ENCODE results near the gene ASCL4.
"Not testable (repeated sequence)": the region's sequence is repeated elsewhere in the genome, so short reads cannot be mapped to it uniquely, and the experiment has no call there.

Gene ASCL4

DNA sequence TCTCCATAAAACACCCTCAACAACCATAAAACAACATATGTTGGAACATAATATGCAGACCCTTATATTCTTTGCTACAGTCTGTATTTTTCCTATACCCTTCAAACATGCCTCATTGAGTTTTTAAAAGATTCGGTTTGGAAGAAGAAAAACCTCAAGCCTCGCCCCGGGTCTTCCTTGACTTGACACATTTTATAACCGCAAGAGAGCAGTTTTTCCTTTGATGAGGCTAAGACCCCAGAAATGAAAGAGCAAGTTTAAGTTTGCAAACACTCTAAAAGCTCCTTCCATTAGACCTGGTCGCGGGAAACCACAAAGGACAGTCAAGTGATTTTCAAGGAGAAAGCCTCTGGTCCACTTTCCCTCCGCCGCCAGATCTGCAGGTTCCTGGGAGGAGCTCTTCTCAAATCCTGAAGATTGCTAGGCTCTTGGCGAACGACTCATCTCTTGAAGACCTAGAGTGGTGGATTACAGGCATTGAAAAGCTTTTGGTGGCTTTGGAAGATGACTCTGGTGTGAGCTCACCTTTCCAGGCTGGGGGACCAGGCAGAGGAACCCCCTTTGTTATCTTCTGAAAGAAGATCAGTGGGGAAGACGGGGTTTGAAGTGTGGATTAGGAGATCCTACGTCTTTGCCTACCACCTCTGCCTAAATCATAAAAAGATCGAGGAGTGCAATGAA, at the start of gene ASCL4:
Gene ASCL4, plus strand, starts transcription at position 356 of the 681 bp plus-strand sequence. CDS start 515 bp downstream, outside the sequence.
- H3K4me3 ChIP-seq (ENCODE audit: low read depth, low read length), result no peak within 1 kb of the TSS
- TF ChIP-seq, protein P1, sequence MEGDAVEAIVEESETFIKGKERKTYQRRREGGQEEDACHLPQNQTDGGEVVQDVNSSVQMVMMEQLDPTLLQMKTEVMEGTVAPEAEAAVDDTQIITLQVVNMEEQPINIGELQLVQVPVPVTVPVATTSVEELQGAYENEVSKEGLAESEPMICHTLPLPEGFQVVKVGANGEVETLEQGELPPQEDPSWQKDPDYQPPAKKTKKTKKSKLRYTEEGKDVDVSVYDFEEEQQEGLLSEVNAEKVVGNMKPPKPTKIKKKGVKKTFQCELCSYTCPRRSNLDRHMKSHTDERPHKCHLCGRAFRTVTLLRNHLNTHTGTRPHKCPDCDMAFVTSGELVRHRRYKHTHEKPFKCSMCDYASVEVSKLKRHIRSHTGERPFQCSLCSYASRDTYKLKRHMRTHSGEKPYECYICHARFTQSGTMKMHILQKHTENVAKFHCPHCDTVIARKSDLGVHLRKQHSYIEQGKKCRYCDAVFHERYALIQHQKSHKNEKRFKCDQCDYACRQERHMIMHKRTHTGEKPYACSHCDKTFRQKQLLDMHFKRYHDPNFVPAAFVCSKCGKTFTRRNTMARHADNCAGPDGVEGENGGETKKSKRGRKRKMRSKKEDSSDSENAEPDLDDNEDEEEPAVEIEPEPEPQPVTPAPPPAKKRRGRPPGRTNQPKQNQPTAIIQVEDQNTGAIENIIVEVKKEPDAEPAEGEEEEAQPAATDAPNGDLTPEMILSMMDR (IDR thresholded peaks at IDR 0.05; ENCODE audit: borderline replicate concordance, insufficient read depth, low read depth, low read length), result no peak

GRCh38 chr12:107727327-107727726, 47.2 kb upstream of the ASCL4 start:
- H3K4me3 ChIP-seq (ENCODE audit: low read depth, low read length), result not testable (repeated sequence)

DNA sequence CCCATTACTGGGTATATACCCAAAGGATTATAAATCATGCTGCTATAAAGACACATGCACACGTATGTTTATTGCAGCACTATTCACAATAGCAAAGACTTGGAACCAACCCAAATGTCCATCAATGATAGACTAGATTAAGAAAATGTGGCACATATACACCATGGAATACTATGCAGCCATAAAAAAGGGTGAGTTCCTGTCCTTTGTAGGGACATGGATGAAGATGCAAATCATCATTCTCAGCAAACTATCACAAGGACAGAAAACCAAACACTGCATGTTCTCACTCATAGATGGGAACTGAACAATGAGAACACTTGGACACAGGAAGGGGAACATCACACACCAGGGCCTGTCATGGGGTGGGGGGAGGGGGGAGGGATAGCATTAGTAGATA, 46.8 kb upstream of the ASCL4 start:
- H3K4me3 ChIP-seq (ENCODE audit: low read depth, low read length), result not testable (repeated sequence)

- no peak overlapping the region for H3K4me3 ChIP-seq (ENCODE audit: low read depth, low read length)
- TF ChIP-seq, protein P1 (IDR thresholded peaks at IDR 0.05; ENCODE audit: borderline replicate concordance, insufficient read depth, low read depth, low read length), result no peak
These were observed 43.7 kb upstream of the ASCL4 start for GRCh38 chr12:107730618-107731341.

GRCh38 chr12:107731366-107731765, 43.1 kb upstream of the ASCL4 start:
- TF ChIP-seq, protein P1 (IDR thresholded peaks at IDR 0.05; ENCODE audit: borderline replicate concordance, insufficient read depth, low read depth, low read length), result no peak
- H3K4me3 ChIP-seq (ENCODE audit: low read depth, low read length), result no peak overlapping the region

- H3K4me3 ChIP-seq (ENCODE audit: low read depth, low read length), result no peak overlapping the region
- TF ChIP-seq, protein P1 (IDR thresholded peaks at IDR 0.05; ENCODE audit: borderline replicate concordance, insufficient read depth, low read depth, low read length), result no peak
These were observed 42.1 kb upstream of the ASCL4 start for GRCh38 chr12:107732365-107732764.

DNA sequence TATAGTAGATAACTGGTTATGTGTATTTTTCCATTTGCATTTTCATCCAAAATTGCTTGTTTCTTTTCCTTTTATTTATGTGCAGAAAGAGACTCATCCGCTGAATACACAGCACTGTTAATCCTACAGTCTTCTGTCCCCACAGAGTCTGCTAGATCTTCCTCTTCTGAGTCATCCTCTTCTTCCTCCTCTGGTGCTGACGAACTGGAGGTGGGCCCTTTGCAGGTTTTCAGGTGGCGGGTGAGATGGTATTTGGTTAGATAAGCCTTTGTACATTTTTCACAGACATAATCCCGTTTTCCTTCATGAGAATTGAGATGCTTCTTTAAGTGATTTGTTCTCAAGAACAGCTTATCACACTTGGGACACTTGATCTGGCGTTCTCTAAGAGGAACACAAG, 40.4 kb upstream of the ASCL4 start:
- H3K4me3 ChIP-seq (ENCODE audit: low read depth, low read length), result no peak overlapping the region
- TF ChIP-seq, protein P1 (IDR thresholded peaks at IDR 0.05; ENCODE audit: borderline replicate concordance, insufficient read depth, low read depth, low read length), result no peak

- TF ChIP-seq, protein P1 (IDR thresholded peaks at IDR 0.05; ENCODE audit: borderline replicate concordance, insufficient read depth, low read depth, low read length), result no peak
- H3K4me3 ChIP-seq (ENCODE audit: low read depth, low read length), result no peak overlapping the region
These were observed 38.7 kb upstream of the ASCL4 start for GRCh38 chr12:107735763-107736162.
